ENCODE measurements around the gene MAGI1.

Gene MAGI1

GRCh38 chr3:65979162-65979561, 59.6 kb downstream of the MAGI1 start:
- ChIA-PET POLR2A (interaction anchor here (1.0 kb wide), 1 partner anchor 38 kb away, joined by 3 read pairs; no protein-coding TSS in a partner anchor), CTCF (no interaction called here)
- no peak for DNase-seq (ENCODE audit: extremely low spot score)
- no peak for TF ChIP-seq PKNOX1 (IDR thresholded peaks at IDR 0.05)
- no peak for TF ChIP-seq TARDBP (IDR thresholded peaks at IDR 0.05)
- no peak for TF ChIP-seq HDGF (IDR thresholded peaks at IDR 0.05; ENCODE audit: borderline replicate concordance)
- no peak for TF ChIP-seq BHLHE40 (IDR thresholded peaks at IDR 0.05; ENCODE audit: borderline replicate concordance)
- no peak for TF ChIP-seq SUZ12 (IDR thresholded peaks at IDR 0.05)
- TF ChIP-seq CTBP1 (IDR thresholded peaks at IDR 0.05; ENCODE audit: borderline replicate concordance), result no peak
- TF ChIP-seq ELF4 (IDR thresholded peaks at IDR 0.05), result no peak

GRCh38 chr3:65978116-65978515, 60.6 kb downstream of the MAGI1 start:
- DNase-seq (ENCODE audit: extremely low spot score), result no peak
- ChIA-PET CTCF (no interaction called here), POLR2A (no interaction called here)
- TF ChIP-seq HDGF (IDR thresholded peaks at IDR 0.05; ENCODE audit: borderline replicate concordance), result no peak
- no peak for TF ChIP-seq BHLHE40 (IDR thresholded peaks at IDR 0.05; ENCODE audit: borderline replicate concordance)
- TF ChIP-seq ZNF384 (IDR thresholded peaks at IDR 0.05), result no peak
- TF ChIP-seq FOXM1 (IDR thresholded peaks at IDR 0.05; ENCODE audit: borderline replicate concordance), result no peak
- no peak for TF ChIP-seq LEF1 (IDR thresholded peaks at IDR 0.05; ENCODE audit: borderline replicate concordance)
- no peak for TF ChIP-seq SUZ12 (IDR thresholded peaks at IDR 0.05)
- TF ChIP-seq FOXA1 (IDR thresholded peaks at IDR 0.05), result no peak
- TF ChIP-seq CTBP1 (IDR thresholded peaks at IDR 0.05; ENCODE audit: borderline replicate concordance), result no peak
- TF ChIP-seq NFRKB (IDR thresholded peaks at IDR 0.05), result no peak
- no peak for TF ChIP-seq ARNT (IDR thresholded peaks at IDR 0.05)
- no peak for TF ChIP-seq TARDBP (IDR thresholded peaks at IDR 0.05)
- TF ChIP-seq ELF4 (IDR thresholded peaks at IDR 0.05), result no peak
- no peak for TF ChIP-seq L3MBTL2 (conservative IDR thresholded peaks at IDR 0.05)
- TF ChIP-seq FOXK2 (IDR thresholded peaks at IDR 0.05), result no peak
- TF ChIP-seq PKNOX1 (IDR thresholded peaks at IDR 0.05), result no peak

GRCh38 chr3:65975032-65975431, 63.7 kb downstream of the MAGI1 start:
- CTCF ChIA-PET, result no interaction called here
- DNase-seq (ENCODE audit: extremely low spot score), result no peak
- TF ChIP-seq ELF4 (IDR thresholded peaks at IDR 0.05), result no peak
- no peak for TF ChIP-seq ZNF384 (IDR thresholded peaks at IDR 0.05)
- TF ChIP-seq FOXM1 (IDR thresholded peaks at IDR 0.05; ENCODE audit: borderline replicate concordance), result no peak
- no peak for TF ChIP-seq LEF1 (IDR thresholded peaks at IDR 0.05; ENCODE audit: borderline replicate concordance)
- TF ChIP-seq SP1 (IDR thresholded peaks at IDR 0.05), result no peak
- TF ChIP-seq FOXK2 (IDR thresholded peaks at IDR 0.05), result no peak
- TF ChIP-seq NFRKB (IDR thresholded peaks at IDR 0.05), result no peak
- no peak for TF ChIP-seq PKNOX1 (IDR thresholded peaks at IDR 0.05)
- no peak for TF ChIP-seq FOXA1 (IDR thresholded peaks at IDR 0.05)
- no peak for TF ChIP-seq L3MBTL2 (conservative IDR thresholded peaks at IDR 0.05)
- no peak for TF ChIP-seq HDGF (IDR thresholded peaks at IDR 0.05; ENCODE audit: borderline replicate concordance)
- TF ChIP-seq CTBP1 (IDR thresholded peaks at IDR 0.05; ENCODE audit: borderline replicate concordance), result no peak
- no peak for TF ChIP-seq TARDBP (IDR thresholded peaks at IDR 0.05)
- POLR2A ChIA-PET, result no interaction called here

- ChIA-PET CTCF (no interaction called here), POLR2A (no interaction called here)
- no peak for TF ChIP-seq BHLHE40 (IDR thresholded peaks at IDR 0.05; ENCODE audit: borderline replicate concordance)
- TF ChIP-seq LEF1 (IDR thresholded peaks at IDR 0.05; ENCODE audit: borderline replicate concordance), result no peak
- TF ChIP-seq ELF4 (IDR thresholded peaks at IDR 0.05), result no peak
- TF ChIP-seq SP1 (IDR thresholded peaks at IDR 0.05), result no peak
- no peak for TF ChIP-seq FOXM1 (IDR thresholded peaks at IDR 0.05; ENCODE audit: borderline replicate concordance)
- no peak for TF ChIP-seq ARNT (IDR thresholded peaks at IDR 0.05)
- no peak for TF ChIP-seq ZNF384 (IDR thresholded peaks at IDR 0.05)
- TF ChIP-seq CTBP1 (IDR thresholded peaks at IDR 0.05; ENCODE audit: borderline replicate concordance), result no peak
- no peak for TF ChIP-seq TARDBP (IDR thresholded peaks at IDR 0.05)
- no peak for TF ChIP-seq L3MBTL2 (conservative IDR thresholded peaks at IDR 0.05)
- no peak for TF ChIP-seq SUZ12 (IDR thresholded peaks at IDR 0.05)
- TF ChIP-seq FOXK2 (IDR thresholded peaks at IDR 0.05), result no peak
- TF ChIP-seq FOXA1 (IDR thresholded peaks at IDR 0.05), result no peak
- no peak for TF ChIP-seq NFRKB (IDR thresholded peaks at IDR 0.05)
- TF ChIP-seq HDGF (IDR thresholded peaks at IDR 0.05; ENCODE audit: borderline replicate concordance), result no peak
- TF ChIP-seq PKNOX1 (IDR thresholded peaks at IDR 0.05), result no peak
- no peak for DNase-seq (ENCODE audit: extremely low spot score)
Observed at GRCh38 chr3:65974509-65974908, 64.2 kb downstream of the MAGI1 start.

- CTCF ChIA-PET, result no interaction called here
- DNase-seq (ENCODE audit: extremely low spot score), result no peak
- TF ChIP-seq BHLHE40 (IDR thresholded peaks at IDR 0.05; ENCODE audit: borderline replicate concordance) (no peak), FOXK2 (IDR thresholded peaks at IDR 0.05) (no peak), PKNOX1 (IDR thresholded peaks at IDR 0.05) (peak; percentile 29; the same call in 1 of the 2 replicates), L3MBTL2 (conservative IDR thresholded peaks at IDR 0.05) (no peak), SUZ12 (IDR thresholded peaks at IDR 0.05) (no peak), LEF1 (IDR thresholded peaks at IDR 0.05; ENCODE audit: borderline replicate concordance) (no peak), FOXM1 (IDR thresholded peaks at IDR 0.05; ENCODE audit: borderline replicate concordance) (no peak)
- POLR2A ChIA-PET, result no interaction called here
Observed at GRCh38 chr3:65972765-65973164, 66.0 kb downstream of the MAGI1 start.

All from HEK293T (cell line).